Dermis microvascular lymphatic vessel endothelial cell (primary cell): ENCODE measurements around the gene KCND3. TPM values are rescaled to one million over a fixed set of nuclear protein-coding genes. Genes with fewer than 3 reads are reported as not detected.

ENCODE experiments used
- DNase-seq, 2 donors: peaks; one replicate each; pipeline versions ENCODE4 v3.0.0 to v3.0.0-alpha.2; 2010; ENCODE audit warnings: low read depth in 2 of 2
- total RNA-seq: library from RNA; depleted of rRNA; stranded (reverse); fragments of >200 nt; gene quantifications from 2 replicates; pipeline ENCODE4 v1.2.1, GENCODE V29; 2014

KCND3 gene
- total RNA-seq, 1 donor from 2014 or later: 0.13 TPM

DNA sequence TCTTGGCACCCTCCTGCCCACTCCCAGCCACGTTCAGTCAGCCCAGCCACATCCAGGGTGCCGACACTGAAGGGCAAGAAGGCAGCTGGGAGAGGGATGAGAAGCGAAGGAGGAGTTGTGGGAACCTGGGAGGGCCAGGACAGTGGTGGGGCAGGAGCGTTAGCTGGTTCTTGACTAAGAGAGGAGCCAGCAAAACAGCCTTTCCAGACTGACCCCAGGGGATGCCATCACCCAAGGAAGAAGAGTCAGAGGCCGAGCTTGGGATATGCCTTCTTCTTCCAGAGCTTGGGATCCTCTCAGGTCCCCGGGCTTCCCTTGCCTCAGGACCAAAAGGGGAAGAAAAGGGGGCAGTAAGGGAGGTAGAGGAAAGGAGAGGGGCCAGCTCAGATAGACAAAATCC is 257.5 kb downstream of the KCND3 start:
- no peak for DNase-seq

DNA sequence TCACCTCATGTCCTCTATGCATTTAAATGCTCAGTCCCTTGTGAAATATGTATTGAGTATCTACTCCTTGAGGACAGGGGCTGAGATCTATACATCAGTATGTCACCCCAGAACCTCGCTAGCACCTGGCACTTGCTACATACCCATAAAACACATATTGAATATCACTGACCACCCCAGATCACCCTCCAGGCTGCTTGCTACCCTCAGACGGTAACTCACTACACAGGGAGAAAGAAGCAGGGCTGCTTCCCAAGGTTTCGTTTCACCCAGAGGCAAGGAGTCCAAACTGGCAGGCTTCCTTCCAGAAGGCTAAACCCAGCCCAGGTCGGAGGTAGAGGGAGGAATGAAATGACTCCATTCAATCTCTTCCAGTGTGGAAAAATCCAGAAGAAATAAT is 258.8 kb downstream of the KCND3 start:
- no peak for DNase-seq

DNA sequence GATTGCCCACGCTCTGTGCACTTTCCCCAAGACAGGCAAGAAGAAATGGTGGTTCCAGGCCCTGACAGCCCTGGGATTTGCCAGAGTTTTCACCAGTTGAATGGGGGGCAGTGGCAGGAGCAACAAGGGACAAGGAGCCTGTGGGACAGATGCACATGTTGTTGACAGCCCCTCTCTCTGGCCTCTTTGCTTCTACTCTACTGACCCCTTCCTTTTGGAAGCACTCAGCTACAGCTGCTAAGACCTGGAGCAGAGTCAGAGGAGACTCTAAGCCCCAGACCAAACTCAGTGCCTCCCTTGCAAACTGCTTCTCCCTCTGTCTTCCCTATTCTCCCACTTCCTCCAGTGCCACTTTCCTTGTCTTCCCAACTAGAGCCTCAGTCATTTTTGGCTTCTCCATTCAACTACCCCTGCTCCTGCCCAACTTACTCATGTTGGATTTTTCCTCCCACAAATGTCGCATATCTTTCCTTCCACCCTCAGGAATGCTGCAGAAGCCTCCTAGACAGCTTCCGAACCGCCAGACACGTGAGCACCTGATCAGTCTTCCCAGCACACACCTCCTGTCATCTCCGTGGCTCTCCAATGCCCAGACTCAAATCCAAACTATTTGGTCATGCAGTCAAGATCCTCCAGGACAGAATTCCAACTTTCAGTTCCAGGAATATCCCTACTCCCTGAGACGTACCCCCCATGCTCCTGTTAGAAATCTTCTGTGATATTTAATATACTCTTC is 259.4 kb downstream of the KCND3 start:
- no peak for DNase-seq

- no peak for DNase-seq
Measured at GRCh38 chr1:111729271-111729921, 260.1 kb downstream of the KCND3 start.

DNA sequence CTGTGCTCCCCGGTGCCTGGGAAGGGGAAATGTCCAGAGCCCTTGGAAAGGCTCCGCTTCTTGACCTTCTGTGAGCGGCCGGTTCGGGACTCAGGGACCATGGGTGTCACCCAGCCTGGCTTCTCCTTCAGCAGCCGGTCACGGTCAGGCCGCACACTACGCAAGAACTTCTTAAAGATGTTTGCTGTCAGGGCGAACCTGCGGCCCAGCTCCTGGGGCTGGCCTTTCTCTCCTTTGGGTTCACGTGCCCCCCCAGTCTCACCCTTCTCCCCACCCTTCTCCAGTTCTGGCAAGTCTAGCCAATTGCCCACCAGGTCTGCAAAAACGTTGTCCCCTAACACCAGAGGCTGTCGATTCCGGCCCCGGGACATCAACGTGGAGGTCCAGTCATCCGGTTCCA is 262.4 kb downstream of the KCND3 start:
- DNase-seq: no peak

- DNase-seq: no peak
Measured at GRCh38 chr1:111725192-111725591, 264.3 kb downstream of the KCND3 start.

- DNase-seq: no peak
Measured at GRCh38 chr1:111723871-111724270, 265.6 kb downstream of the KCND3 start.

DNA sequence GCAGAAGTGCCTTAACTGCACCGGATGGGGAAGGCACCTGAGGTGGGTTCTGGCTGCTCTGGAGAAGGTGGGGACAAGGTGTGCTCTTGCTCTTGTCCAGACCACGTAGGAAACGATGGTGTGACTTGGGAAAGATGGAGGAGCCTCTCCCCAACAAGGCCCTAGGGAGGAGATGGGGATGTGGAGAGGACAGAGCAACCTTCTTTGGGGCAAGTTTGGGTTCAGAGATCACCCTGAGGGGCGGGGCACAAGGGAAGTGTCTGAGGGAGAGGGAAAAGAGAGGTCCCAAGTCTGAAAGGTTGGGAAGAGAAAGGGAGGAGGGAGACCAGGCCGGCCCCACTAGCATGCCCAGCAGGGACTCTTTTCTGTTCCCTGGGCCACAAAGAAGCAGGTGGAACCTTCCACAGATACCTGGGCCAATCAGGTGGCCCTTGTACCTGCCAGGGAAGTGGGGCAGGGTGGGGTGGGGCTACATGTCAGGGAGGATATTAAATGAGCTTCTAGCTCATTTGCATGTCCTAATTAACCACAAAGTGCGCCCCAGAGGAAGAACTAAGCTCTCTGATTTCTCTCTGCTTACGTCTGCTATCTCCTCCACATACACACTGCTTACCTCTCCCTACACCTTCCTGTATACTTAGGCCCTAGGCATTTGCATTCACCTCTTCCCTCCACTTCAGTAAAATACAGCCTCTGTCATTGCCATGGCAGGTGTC is 266.2 kb downstream of the KCND3 start:
- no peak for DNase-seq

- no peak for DNase-seq
Measured at GRCh38 chr1:111720977-111721786, 268.3 kb downstream of the KCND3 start.

Other genes starting within 250 kb of the KCND3 start
- gene DDX20, start 233.8 kb downstream of the KCND3 start, total RNA-seq: 12.5 and 18.1 TPM in 2 replicates